WERI-Rb-1 (cell line): Measurements from ENCODE around the gene PPP1R13B.

Source experiments
- DNase-seq: peaks from one replicate; pipeline ENCODE4 v3.0.0-alpha.2; 2020
- H3K27ac ChIP-seq: fragments of 250-450 bp; sonication (Bioruptor Pico); 2 replicates; pipeline ENCODE4 v1.5.1; 2020; ENCODE audit warnings: mild to moderate bottlenecking, moderate library complexity
- H3K27me3 ChIP-seq: fragments of 250-450 bp; sonication (Bioruptor Pico); 2 replicates; pipeline ENCODE4 v1.5.1; 2021; ENCODE audit warnings: mild to moderate bottlenecking, low read depth, moderate library complexity; ENCODE audit not compliant: insufficient read depth, severe bottlenecking
- H3K36me3 ChIP-seq: fragments of 250-450 bp; sonication (Bioruptor Pico); 2 replicates; pipeline ENCODE4 v1.5.1; 2020; ENCODE audit warnings: mild to moderate bottlenecking, moderate library complexity
- H3K4me3 ChIP-seq: 2 replicates; pipeline ENCODE4 v1.5.1; 2011; ENCODE audit warnings: low read depth, mild to moderate bottlenecking, control low read depth, low read length
- H3K9me3 ChIP-seq: fragments of 250-450 bp; sonication (Bioruptor Pico); 2 replicates; pipeline ENCODE4 v1.5.1; 2021; ENCODE audit warnings: mild to moderate bottlenecking, moderate library complexity; ENCODE audit not compliant: severe bottlenecking
- CTCF ChIP-seq: IDR thresholded peaks from 2 replicates; pipeline ENCODE4 v1.5.1; 2011; ENCODE audit warnings: low read depth, mild to moderate bottlenecking, control low read depth, inconsistent platforms, low read length

PPP1R13B gene

GRCh38 chr14:103685276-103686211, 161.8 kb downstream of the PPP1R13B start:
- Histone ChIP-seq H3K4me3 (no peak overlapping the region), H3K9me3 (no peaks in the 10 kb centered on the region), H3K27me3 (no peaks in the 10 kb centered on the region), H3K36me3 (peaks cover 75% of the 10 kb centered on the region), H3K27ac (no peak overlapping the region)
- no peak for DNase-seq
- TF ChIP-seq CTCF: no peak

GRCh38 chr14:103684871-103685270, 162.5 kb downstream of the PPP1R13B start:
- no peak for DNase-seq
- Histone ChIP-seq H3K36me3 (peaks cover 81% of the 10 kb centered on the region), H3K9me3 (no peaks in the 10 kb centered on the region), H3K27ac (no peak overlapping the region), H3K27me3 (no peaks in the 10 kb centered on the region), H3K4me3 (no peak overlapping the region)
- no peak for TF ChIP-seq CTCF

- DNase-seq: no peak
- Histone ChIP-seq H3K9me3 (no peaks in the 10 kb centered on the region), H3K36me3 (peaks cover 85% of the 10 kb centered on the region), H3K27me3 (no peaks in the 10 kb centered on the region), H3K27ac (no peak overlapping the region), H3K4me3 (no peak overlapping the region)
- TF ChIP-seq CTCF: no peak
Observed at GRCh38 chr14:103684471-103684870, 162.9 kb downstream of the PPP1R13B start.
